Right atrium auricular region (tissue), 2 donors: Measurements from ENCODE around the gene ARHGEF17. TPM values are rescaled to one million over a fixed set of nuclear protein-coding genes. Genes with fewer than 3 reads are reported as not detected.
A peak's percentile ranks its signal among the peaks of the same experiment; 100 is the strongest.
"Not testable (repeated sequence)": the region's sequence is repeated elsewhere in the genome, so short reads cannot be mapped to it uniquely, and the experiment has no call there.

Experiments used
- DNase-seq: peaks from one replicate; pipeline ENCODE4 v3.0.0-alpha.2; 2019; ENCODE audit warnings: low spot score
- H3K27ac ChIP-seq, 2 donors: fragments of 200-600 bp; sonication (generic); 1 replicate in 1 of 2; 2 replicates in 1 of 2; pipeline ENCODE4 v1.5.1; 2016 to 2019
- H3K27me3 ChIP-seq, 2 donors: fragments of 200-600 bp; sonication (generic); one replicate each; pipeline versions ENCODE4 v1.5.1 to v1.6.0; 2017 to 2019
- H3K36me3 ChIP-seq: fragments of 200-600 bp; sonication (generic); one replicate; pipeline ENCODE4 v1.5.1; 2016
- H3K4me1 ChIP-seq, 2 donors: fragments of 200-600 bp; sonication (generic); one replicate each; pipeline versions ENCODE4 v1.5.1 to v1.6.0; 2017 to 2019
- H3K4me3 ChIP-seq, 2 donors: fragments of 200-600 bp; sonication (generic); 1 replicate in 1 of 2; 2 replicates in 1 of 2; pipeline ENCODE4 v1.5.1; 2017 to 2019; ENCODE audit warnings: mild to moderate bottlenecking in 1 of 2, moderate library complexity in 1 of 2
- H3K9me3 ChIP-seq, 2 donors: fragments of 200-600 bp; sonication (generic); one replicate each; pipeline ENCODE4 v1.5.1; 2019
- total RNA-seq, 2 donors: library from RNA; depleted of rRNA; stranded (reverse); fragments of >200 nt; gene quantifications; one replicate each; pipeline ENCODE4 v1.1.0, GENCODE V29; 2016
- TF ChIP-seq, protein P1 (sequence below), 2 donors: fragments of 200-600 bp; sonication (generic); IDR thresholded peaks; one replicate each; pipeline ENCODE4 v1.5.1; 2019; ENCODE audit warnings: antibody characterized with exemption in 2 of 2

ARHGEF17 gene
- total RNA-seq, 2 donors from 2014 or later: 41.6 to 59.9 TPM

DNA sequence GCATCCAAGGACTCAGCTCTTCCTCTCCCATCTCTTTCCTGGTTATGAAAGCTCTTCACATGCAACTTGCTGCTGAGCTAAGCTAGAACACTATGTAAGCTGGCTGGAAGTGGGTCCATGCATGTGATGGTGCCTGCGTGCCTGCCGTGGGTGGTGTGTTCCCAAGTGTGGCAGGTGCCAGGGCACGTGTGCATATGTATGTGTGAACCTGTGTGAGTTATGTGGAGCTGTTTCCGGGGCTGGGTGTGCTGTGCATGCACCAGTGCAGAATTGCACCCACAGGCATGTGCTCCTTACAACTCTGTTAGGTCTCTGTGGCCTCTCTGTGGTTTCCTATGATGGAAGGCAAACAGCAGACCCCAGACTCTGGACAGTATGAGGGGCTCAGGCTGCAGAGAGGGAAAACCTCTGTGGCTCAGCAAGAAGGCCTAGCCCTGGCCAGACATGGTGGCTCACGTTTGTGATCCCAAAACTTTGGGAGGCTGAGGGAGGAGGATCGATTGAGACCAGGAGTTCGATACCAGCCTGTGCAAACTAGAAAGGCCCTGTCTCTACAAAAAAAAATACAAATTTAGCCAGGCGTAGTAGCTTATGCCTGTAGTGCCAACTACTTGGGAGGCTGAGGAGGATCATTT lies 40.1 kb upstream of the ARHGEF17 start:
- Histone ChIP-seq H3K27me3 (no peaks in the 10 kb centered on the region), H3K36me3 (no peaks in the 10 kb centered on the region), H3K4me3 (no peak overlapping the region), H3K27ac (no peak overlapping the region), H3K4me1 (peaks cover 0 to 52% of the 10 kb centered on the region in 2 donors), H3K9me3 (no peaks in the 10 kb centered on the region)
- peak; percentile 51 for DNase-seq
- TF ChIP-seq, protein P1, sequence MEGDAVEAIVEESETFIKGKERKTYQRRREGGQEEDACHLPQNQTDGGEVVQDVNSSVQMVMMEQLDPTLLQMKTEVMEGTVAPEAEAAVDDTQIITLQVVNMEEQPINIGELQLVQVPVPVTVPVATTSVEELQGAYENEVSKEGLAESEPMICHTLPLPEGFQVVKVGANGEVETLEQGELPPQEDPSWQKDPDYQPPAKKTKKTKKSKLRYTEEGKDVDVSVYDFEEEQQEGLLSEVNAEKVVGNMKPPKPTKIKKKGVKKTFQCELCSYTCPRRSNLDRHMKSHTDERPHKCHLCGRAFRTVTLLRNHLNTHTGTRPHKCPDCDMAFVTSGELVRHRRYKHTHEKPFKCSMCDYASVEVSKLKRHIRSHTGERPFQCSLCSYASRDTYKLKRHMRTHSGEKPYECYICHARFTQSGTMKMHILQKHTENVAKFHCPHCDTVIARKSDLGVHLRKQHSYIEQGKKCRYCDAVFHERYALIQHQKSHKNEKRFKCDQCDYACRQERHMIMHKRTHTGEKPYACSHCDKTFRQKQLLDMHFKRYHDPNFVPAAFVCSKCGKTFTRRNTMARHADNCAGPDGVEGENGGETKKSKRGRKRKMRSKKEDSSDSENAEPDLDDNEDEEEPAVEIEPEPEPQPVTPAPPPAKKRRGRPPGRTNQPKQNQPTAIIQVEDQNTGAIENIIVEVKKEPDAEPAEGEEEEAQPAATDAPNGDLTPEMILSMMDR (IDR thresholded peaks at IDR 0.05): no peak

DNA sequence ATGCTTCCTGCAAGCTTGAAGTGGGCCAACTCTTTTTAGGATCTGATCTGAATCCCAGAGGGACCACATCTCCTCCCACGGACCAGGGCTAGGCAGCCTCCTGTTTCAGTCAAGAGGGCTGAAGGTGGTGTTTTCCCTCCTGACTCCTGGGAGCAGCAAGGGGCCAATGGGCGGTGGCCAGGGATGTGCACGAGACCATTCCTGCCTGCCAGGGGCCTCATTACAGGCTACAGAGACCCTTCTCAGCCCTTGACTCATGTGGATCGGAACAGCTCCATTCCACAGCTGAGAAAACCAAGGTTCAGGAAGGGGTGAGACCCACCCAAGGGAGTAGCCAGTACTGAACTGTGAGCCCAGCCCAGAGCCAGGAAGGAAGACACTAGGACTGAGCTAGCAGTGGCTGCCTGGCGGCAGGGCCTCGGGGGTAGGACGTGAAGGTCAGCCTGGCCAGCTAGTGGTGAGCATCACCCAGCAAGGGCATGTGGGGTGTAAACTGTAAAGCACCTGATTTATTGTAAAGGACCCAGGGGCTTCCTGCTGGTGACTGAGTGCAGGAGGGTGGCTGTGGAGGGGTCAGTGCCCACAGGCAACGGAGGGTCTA lies 39.3 kb upstream of the ARHGEF17 start:
- Histone ChIP-seq H3K4me3 (no peak overlapping the region), H3K9me3 (no peaks in the 10 kb centered on the region), H3K36me3 (no peaks in the 10 kb centered on the region), H3K27ac (no peak overlapping the region), H3K4me1 (peaks cover 0 to 60% of the 10 kb centered on the region in 2 donors), H3K27me3 (no peaks in the 10 kb centered on the region)
- TF ChIP-seq, protein P1 (IDR thresholded peaks at IDR 0.05): no peak
- peak; percentile 42 for DNase-seq

- Histone ChIP-seq H3K4me1 (peaks cover 0 to 57% of the 10 kb centered on the region in 2 donors), H3K27me3 (no peaks in the 10 kb centered on the region), H3K9me3 (no peaks in the 10 kb centered on the region), H3K36me3 (no peaks in the 10 kb centered on the region), H3K27ac (no peak overlapping the region), H3K4me3 (no peak overlapping the region)
- TF ChIP-seq, protein P1 (IDR thresholded peaks at IDR 0.05): no peak
- peak; percentile 36 for DNase-seq
Measured at GRCh38 chr11:73269459-73270015, 38.5 kb upstream of the ARHGEF17 start.

- TF ChIP-seq, protein P1 (IDR thresholded peaks at IDR 0.05): no peak
- Histone ChIP-seq H3K4me1 (peaks cover 0 to 50% of the 10 kb centered on the region in 2 donors), H3K4me3 (no peak overlapping the region), H3K27ac (no peak overlapping the region), H3K36me3 (no peaks in the 10 kb centered on the region), H3K9me3 (no peaks in the 10 kb centered on the region), H3K27me3 (no peaks in the 10 kb centered on the region)
- DNase-seq: peak; percentile 54
Measured at GRCh38 chr11:73270016-73270854, 37.8 kb upstream of the ARHGEF17 start.

DNA sequence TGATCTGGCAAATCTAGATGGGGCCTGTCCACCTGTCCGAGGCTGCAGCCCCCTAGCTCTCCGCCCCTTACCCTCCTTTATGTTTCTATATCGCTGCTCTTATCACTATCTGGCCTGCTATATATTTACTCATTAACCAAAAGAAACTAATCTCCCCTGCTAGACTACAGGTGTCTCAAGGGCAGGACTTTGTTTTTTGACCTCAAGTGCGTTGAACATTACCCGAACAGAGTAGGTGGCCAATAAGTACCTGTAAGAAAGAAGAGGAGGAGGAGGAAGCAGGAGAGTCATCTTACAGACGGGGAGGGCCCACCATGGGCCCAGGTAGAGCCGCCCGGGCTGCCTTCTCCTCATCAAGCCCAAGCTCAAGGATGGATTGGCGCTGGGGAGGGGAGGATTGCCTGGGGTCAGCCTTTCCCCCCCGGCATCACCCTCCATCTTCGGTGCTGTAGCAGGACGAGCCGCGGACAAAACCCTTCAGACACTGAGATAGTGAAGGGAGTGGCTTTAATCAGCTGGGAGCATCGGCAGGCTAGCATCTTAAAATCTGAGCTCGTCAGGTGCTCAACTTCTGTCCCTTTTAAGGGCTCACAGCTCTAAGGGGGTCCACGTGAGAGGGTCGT lies 37.1 kb upstream of the ARHGEF17 start:
- no peak overlapping the region for H3K27ac ChIP-seq
- H3K4me3 ChIP-seq: no peak overlapping the region
- H3K4me1 ChIP-seq: peaks cover 0 to 44% of the 10 kb centered on the region in 2 donors
- DNase-seq: peak; percentile 26
- no peaks in the 10 kb centered on the region for H3K9me3 ChIP-seq
- H3K36me3 ChIP-seq: no peaks in the 10 kb centered on the region
- TF ChIP-seq, protein P1 (IDR thresholded peaks at IDR 0.05): no peak
- H3K27me3 ChIP-seq: no peaks in the 10 kb centered on the region

- not testable (repeated sequence) for H3K4me3 ChIP-seq, H3K36me3 ChIP-seq, H3K9me3 ChIP-seq, DNase-seq, H3K27me3 ChIP-seq
- Histone ChIP-seq H3K27ac (peak overlapping the region in 1 of 2 donors; percentile 35), H3K4me1 (peaks cover 0 to 39% of the 10 kb centered on the region in 2 donors)
Measured at GRCh38 chr11:73271478-73271865, 36.6 kb upstream of the ARHGEF17 start.
